ENCODE data around the gene PCTP.

PCTP gene

GRCh38 chr17:55757659-55758058 lies 6.8 kb downstream of the PCTP start:
- no peak for DNase-seq (ENCODE audit: low read depth)

GRCh38 chr17:55758171-55758570 lies 7.3 kb downstream of the PCTP start:
- no peak for DNase-seq (ENCODE audit: low read depth)

- no peak for DNase-seq (ENCODE audit: low read depth)
Measured at GRCh38 chr17:55760643-55761355, 9.9 kb downstream of the PCTP start.

- no peak for DNase-seq (ENCODE audit: low read depth)
Measured at GRCh38 chr17:55762086-55762858, 11.4 kb downstream of the PCTP start.

GRCh38 chr17:55763856-55764255 lies 13.0 kb downstream of the PCTP start:
- DNase-seq (ENCODE audit: low read depth) = no peak

- DNase-seq (ENCODE audit: low read depth) = no peak
Measured at GRCh38 chr17:55764610-55765009, 13.8 kb downstream of the PCTP start.

- no peak for DNase-seq (ENCODE audit: low read depth)
Measured at GRCh38 chr17:55765472-55765871, 14.6 kb downstream of the PCTP start.

GRCh38 chr17:55768936-55769624 lies 18.2 kb downstream of the PCTP start:
- no peak for DNase-seq (ENCODE audit: low read depth)

- DNase-seq (ENCODE audit: low read depth) = no peak
Measured at GRCh38 chr17:55769625-55770000, 18.8 kb downstream of the PCTP start.

GRCh38 chr17:55770196-55770870 lies 19.5 kb downstream of the PCTP start:
- DNase-seq (ENCODE audit: low read depth) = no peak

GRCh38 chr17:55772086-55772485 lies 21.2 kb downstream of the PCTP start:
- no peak for DNase-seq (ENCODE audit: low read depth)

GRCh38 chr17:55773671-55774070 lies 22.8 kb downstream of the PCTP start:
- DNase-seq (ENCODE audit: low read depth) = no peak

- DNase-seq (ENCODE audit: low read depth) = no peak
Measured at GRCh38 chr17:55774846-55775271, 24.0 kb downstream of the PCTP start.

GRCh38 chr17:55776271-55776670 lies 25.4 kb downstream of the PCTP start:
- DNase-seq (ENCODE audit: low read depth) = no peak

- no peak for DNase-seq (ENCODE audit: low read depth)
Measured at GRCh38 chr17:55777471-55777971, 26.7 kb downstream of the PCTP start.

GRCh38 chr17:55778389-55779118 lies 27.7 kb downstream of the PCTP start:
- DNase-seq (ENCODE audit: low read depth) = no peak

- DNase-seq (ENCODE audit: low read depth) = no peak
Measured at GRCh38 chr17:55783684-55784245, 32.9 kb downstream of the PCTP start.

- DNase-seq (ENCODE audit: low read depth) = no peak
Measured at GRCh38 chr17:55784666-55785065, 33.8 kb downstream of the PCTP start.

- no peak for DNase-seq (ENCODE audit: low read depth)
Measured at GRCh38 chr17:55785181-55785580, 34.3 kb downstream of the PCTP start.

GRCh38 chr17:55793272-55793671 lies 42.4 kb downstream of the PCTP start:
- DNase-seq (ENCODE audit: low read depth) = no peak

All from HS-27A (cell line).